Measurements from ENCODE around the gene C1orf116. TPM values are rescaled to one million over a fixed set of nuclear protein-coding genes. Genes with fewer than 3 reads are reported as not detected.

C1orf116 gene
- total RNA-seq, 1 donor from 2014 or later = 0.04 TPM

GRCh38 chr1:207067185-207067584 lies 34.6 kb upstream of the C1orf116 start:
- Mint-ChIP-seq H3K27ac (no peak overlapping the region), H3K4me1 (no peaks in the 10 kb centered on the region), H3K27me3 (ENCODE audit: insufficient read depth, low read depth) (no peaks in the 10 kb centered on the region), H3K36me3 (peaks cover 2% of the 10 kb centered on the region), H3K4me3 (no peak overlapping the region), H3K9me3 (no peaks in the 10 kb centered on the region)
- H3K36me3 ChIP-seq = no peaks in the 10 kb centered on the region
- H4K20me1 ChIP-seq (ENCODE audit: low read depth) = no peaks in the 10 kb centered on the region
- no peak overlapping the region for H3K9ac ChIP-seq
- no peaks in the 10 kb centered on the region for H3F3A ChIP-seq (ENCODE audit: low read depth)
- H3K4me2 ChIP-seq = no peak overlapping the region
- no peak for DNase-seq (ENCODE audit: low spot score)
- no peaks in the 10 kb centered on the region for H3K27me3 ChIP-seq
- H3K79me2 ChIP-seq (ENCODE audit: low read depth) = no peaks in the 10 kb centered on the region
- no peak overlapping the region for H3K27ac ChIP-seq
- no peak overlapping the region for H3K4me3 ChIP-seq
- H3K9me3 ChIP-seq (ENCODE audit: low read depth) = no peaks in the 10 kb centered on the region
- TF ChIP-seq EZH2phosphoT487 (IDR thresholded peaks at IDR 0.05) (no peak), EZH2 (IDR thresholded peaks at IDR 0.05) (no peak)
- TF ChIP-seq, protein P1, sequence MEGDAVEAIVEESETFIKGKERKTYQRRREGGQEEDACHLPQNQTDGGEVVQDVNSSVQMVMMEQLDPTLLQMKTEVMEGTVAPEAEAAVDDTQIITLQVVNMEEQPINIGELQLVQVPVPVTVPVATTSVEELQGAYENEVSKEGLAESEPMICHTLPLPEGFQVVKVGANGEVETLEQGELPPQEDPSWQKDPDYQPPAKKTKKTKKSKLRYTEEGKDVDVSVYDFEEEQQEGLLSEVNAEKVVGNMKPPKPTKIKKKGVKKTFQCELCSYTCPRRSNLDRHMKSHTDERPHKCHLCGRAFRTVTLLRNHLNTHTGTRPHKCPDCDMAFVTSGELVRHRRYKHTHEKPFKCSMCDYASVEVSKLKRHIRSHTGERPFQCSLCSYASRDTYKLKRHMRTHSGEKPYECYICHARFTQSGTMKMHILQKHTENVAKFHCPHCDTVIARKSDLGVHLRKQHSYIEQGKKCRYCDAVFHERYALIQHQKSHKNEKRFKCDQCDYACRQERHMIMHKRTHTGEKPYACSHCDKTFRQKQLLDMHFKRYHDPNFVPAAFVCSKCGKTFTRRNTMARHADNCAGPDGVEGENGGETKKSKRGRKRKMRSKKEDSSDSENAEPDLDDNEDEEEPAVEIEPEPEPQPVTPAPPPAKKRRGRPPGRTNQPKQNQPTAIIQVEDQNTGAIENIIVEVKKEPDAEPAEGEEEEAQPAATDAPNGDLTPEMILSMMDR (IDR thresholded peaks at IDR 0.05) = no peak
- H2AFZ ChIP-seq (replicated peaks) = no peak overlapping the region
- no peaks in the 10 kb centered on the region for H3K4me1 ChIP-seq

- TF ChIP-seq, protein P1 (IDR thresholded peaks at IDR 0.05) = no peak
- TF ChIP-seq EZH2 (IDR thresholded peaks at IDR 0.05) = no peak
- no peak for TF ChIP-seq EZH2phosphoT487 (IDR thresholded peaks at IDR 0.05)
- no peaks in the 10 kb centered on the region for H3K9me3 Mint-ChIP-seq
- no peak overlapping the region for H3K27ac Mint-ChIP-seq
- Histone ChIP-seq H3K9me3 (ENCODE audit: low read depth) (no peaks in the 10 kb centered on the region), H3K4me3 (no peak overlapping the region), H3K79me2 (ENCODE audit: low read depth) (no peaks in the 10 kb centered on the region), H3K36me3 (no peaks in the 10 kb centered on the region), H3F3A (ENCODE audit: low read depth) (peaks cover 3% of the 10 kb centered on the region), H3K9ac (no peak overlapping the region), H3K27ac (no peak overlapping the region), H2AFZ (replicated peaks) (no peak overlapping the region), H3K4me2 (no peak overlapping the region), H4K20me1 (ENCODE audit: low read depth) (peaks cover 4% of the 10 kb centered on the region), H3K4me1 (peaks cover 3% of the 10 kb centered on the region), H3K27me3 (no peaks in the 10 kb centered on the region)
- H3K36me3 Mint-ChIP-seq = peaks cover 2% of the 10 kb centered on the region
- H3K4me3 Mint-ChIP-seq = no peak overlapping the region
- DNase-seq (ENCODE audit: low spot score) = no peak
- no peaks in the 10 kb centered on the region for H3K4me1 Mint-ChIP-seq
- H3K27me3 Mint-ChIP-seq (ENCODE audit: insufficient read depth, low read depth) = peaks cover 3% of the 10 kb centered on the region
These were observed 32.0 kb upstream of the C1orf116 start for GRCh38 chr1:207064561-207064960.

- peaks cover 3% of the 10 kb centered on the region for H3K27me3 Mint-ChIP-seq (ENCODE audit: insufficient read depth, low read depth)
- H3K27ac Mint-ChIP-seq = no peak overlapping the region
- H4K20me1 ChIP-seq (ENCODE audit: low read depth) = peaks cover 4% of the 10 kb centered on the region
These were observed 30.5 kb upstream of the C1orf116 start for GRCh38 chr1:207063014-207063413.

More at GRCh38 chr1:207063014-207063413, 30.5 kb upstream of the C1orf116 start:
- Histone ChIP-seq H3F3A (ENCODE audit: low read depth) (peaks cover 12% of the 10 kb centered on the region), H3K27me3 (no peaks in the 10 kb centered on the region), H3K4me3 (no peak overlapping the region), H3K4me1 (peaks cover 13% of the 10 kb centered on the region), H3K4me2 (no peak overlapping the region), H3K79me2 (ENCODE audit: low read depth) (no peaks in the 10 kb centered on the region), H3K27ac (no peak overlapping the region), H3K9me3 (ENCODE audit: low read depth) (no peaks in the 10 kb centered on the region), H3K9ac (no peak overlapping the region), H3K36me3 (no peaks in the 10 kb centered on the region), H2AFZ (replicated peaks) (no peak overlapping the region)
- TF ChIP-seq EZH2 (IDR thresholded peaks at IDR 0.05) = no peak
- TF ChIP-seq EZH2phosphoT487 (IDR thresholded peaks at IDR 0.05) = no peak
- TF ChIP-seq, protein P1 (IDR thresholded peaks at IDR 0.05) = no peak
- no peaks in the 10 kb centered on the region for H3K9me3 Mint-ChIP-seq
- no peaks in the 10 kb centered on the region for H3K4me1 Mint-ChIP-seq
- no peak for DNase-seq (ENCODE audit: low spot score)
- no peak overlapping the region for H3K4me3 Mint-ChIP-seq
- peaks cover 2% of the 10 kb centered on the region for H3K36me3 Mint-ChIP-seq

All from neural progenitor cell (in vitro differentiated cells).